ENCODE results near the gene MROH2B.

Gene MROH2B

DNA sequence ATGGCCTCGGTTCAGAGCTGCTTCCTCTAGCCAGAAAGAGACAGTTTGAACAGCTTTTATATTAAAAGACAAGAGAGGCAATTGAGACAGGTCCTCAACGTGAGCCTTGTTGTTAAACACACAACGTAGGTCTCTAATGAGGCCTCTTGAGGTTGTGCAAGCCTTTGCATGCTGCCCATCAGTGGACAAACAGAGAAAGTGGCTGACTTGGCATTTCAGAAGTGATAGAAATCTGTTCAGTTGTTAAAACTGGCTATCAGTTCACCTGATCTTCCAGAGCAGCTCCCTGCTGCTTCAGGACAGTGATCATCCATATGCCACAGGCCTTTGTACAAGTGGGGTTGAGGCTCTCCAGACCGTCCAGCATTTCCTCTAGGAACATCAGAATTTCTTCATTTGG lies 58.8 kb downstream of the MROH2B start:
- no peak for DNase-seq

DNA sequence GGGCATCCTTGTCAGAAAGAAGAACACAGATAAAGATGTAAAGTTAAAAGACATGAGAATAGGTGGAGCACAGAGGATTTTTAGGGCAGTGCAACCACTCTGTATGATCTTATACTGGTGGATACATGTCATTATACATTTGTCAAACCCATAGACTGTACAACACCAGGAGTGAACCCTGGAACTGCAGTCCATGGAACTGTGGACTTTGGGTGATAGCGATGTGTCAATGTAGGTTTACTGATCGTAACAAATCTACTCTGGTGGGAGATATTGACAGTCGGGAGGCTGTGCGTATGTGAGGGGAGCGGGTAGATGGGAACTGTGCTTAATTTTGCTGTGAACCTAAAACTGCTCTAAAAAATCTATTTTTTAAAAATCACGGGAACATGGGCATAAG lies 60.6 kb downstream of the MROH2B start:
- DNase-seq: no peak

DNA sequence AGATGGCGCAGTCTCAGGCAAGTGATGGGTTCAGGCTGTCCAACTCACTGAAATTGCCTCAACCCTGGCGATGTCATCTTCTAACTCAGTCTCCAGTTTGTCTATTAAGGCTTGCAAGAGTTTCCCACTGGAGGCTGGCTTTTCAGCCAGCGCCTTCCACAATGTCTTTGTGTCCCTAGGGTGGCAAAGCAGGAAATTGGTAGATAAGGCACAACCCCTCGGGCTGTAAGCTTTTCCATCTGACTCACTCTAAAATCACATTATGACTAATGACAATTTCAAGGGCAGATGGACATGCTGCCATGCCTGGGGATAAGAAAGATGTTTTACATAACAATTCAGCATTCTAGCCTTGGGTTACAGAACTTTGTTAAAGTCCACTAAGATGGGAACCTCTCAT lies 61.9 kb downstream of the MROH2B start:
- no peak for DNase-seq

DNA sequence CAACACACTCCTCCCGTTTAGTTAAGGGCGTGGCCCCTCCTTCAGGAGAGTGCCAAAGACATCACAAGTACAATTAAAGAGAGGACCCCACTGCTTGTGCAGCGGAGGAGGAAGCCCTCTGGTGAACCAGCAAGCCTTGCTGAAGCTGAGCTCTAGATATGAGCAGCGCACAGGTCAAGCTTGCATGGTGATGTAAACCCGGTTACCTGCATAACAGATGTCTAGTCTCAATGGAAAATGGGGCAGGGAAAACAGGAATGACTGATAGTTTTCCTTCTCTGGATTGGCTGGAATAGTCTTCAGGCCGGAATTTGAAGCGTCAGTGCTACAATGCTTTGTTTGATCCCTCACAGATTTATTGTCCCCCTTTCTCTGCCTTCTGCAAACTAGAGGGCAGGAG lies 66.2 kb downstream of the MROH2B start:
- DNase-seq: no peak

DNA sequence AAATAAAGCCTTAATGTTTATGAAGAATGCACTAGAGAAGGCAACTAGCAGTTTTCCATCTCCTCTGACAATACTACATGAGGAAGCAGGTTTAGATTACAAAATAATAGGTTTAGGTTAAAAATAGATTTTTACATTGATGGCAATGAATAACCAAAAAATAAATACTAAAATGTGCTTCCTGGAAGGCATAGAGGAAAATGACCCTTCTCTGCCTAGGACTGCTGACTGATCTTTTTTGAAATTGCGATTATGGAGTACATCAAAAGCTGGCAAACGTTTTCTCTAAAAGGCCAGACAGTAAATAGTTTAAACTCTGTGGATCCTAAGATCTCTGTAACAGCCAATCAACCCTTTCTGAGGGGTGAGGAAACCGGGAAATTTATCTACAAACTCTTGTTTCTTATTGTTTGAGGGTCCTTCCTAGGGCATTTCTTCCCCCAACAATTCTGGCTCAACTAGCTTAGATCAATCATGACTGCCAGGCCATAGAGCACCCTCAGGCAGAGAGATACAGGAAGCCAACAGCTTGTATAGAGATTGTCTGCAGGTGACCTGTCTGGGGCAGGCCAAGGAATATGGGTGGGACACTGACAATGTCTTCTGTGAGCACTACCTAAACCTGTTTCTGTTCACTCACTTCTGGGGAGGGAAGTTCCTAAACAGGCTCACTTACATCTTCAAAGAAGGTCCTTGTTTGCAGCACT lies 67.3 kb downstream of the MROH2B start:
- DNase-seq: no peak

DNA sequence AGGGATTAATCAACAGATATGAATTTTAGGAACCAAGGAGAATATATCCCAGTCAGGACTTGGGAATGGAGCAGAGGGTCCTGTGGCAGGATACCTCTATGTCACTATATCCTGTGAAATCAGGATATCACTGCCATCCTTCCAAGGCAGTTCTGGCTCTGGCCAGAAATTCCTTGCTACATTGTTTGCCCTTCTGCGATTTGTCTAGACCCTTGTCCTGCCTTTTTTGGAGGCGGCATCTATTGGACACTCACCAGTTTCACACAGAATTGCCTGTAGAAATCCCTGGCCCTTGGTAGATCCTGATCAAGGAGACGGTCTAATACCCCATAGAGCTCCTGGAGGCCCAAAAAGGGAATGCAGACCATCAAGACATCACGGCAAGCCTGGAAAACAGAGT lies 71.2 kb downstream of the MROH2B start:
- DNase-seq: no peak

DNA sequence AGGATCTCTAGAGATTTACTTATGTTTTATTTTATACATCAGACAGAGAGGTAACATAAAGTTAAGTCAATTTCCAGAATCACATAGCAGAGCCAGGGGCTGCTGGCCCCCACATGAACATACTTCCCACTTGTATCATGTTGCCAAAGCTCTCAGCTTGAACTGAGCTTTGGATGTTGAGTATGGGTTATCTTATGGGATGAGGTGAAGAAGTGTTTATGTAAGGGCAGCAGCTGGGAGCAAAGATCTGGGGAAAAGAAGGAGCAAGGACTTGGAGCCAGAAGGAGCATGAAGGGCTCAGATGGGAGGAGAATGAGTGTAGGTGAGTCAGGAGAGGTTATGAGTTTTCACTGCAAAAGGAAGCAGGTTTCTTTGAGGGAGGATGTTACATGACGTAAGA lies 72.0 kb downstream of the MROH2B start:
- no peak for DNase-seq

DNA sequence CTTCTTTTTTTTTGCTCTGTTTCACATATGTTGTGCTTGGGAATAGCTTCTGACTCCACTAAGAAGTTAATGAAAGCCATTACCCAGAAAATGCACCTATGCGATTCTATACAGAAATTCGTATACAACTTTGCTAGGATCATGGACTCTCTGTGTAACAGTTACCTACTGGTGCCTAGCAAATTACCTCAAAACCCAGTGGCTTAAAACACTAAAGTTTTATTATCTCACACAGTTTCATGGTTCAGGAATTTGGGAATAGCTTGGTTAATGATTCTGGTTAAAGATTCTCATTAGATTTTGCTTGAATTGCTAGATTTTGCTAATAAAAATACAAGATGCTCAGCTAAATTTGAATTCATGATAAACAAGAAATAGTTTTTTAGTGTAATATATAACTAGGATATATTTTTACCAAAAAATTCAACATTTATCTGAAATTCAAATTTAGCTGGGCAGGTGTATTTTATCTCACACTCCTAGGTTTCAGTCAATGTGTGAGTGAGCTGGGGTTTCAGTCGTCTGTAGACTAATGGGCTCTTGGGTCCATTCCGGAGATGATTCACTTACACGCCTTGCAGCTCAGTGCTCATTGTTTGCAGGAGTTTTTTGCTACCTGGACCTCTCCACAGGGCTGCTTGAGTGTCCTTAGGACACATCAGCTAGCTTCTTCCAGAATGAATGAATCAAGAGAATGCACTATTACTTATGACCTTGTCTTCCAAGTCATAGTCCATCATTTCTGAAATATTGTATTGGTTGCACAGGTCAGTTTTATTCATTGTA lies 75.1 kb downstream of the MROH2B start:
- no peak for DNase-seq

DNA sequence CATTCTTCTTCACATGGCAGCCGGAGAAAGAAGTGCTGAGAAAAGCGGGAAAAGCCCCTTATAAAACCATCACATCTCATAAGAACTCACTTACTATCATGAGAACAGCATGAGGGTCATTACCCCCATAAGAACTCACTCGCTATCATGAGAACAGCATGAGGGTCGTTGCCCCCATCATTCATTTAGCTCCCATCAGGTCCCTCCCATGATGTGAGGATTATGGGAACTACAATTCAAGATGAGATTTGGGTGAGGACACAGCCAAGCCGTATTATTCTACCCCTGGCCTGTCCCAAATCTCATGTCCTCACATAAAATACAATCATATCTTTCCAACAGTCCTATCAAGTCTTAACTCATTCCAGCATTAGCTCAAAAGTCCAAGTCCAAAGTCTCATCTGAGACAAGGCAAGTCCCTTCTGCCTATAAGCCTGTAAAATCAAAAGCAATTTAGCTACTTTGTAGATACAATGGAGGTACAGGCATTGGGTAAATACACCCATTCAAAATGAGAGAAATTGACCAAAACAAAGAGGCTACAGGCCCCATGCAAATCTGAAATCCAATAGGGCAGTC lies 79.1 kb downstream of the MROH2B start:
- no peak for DNase-seq

DNA sequence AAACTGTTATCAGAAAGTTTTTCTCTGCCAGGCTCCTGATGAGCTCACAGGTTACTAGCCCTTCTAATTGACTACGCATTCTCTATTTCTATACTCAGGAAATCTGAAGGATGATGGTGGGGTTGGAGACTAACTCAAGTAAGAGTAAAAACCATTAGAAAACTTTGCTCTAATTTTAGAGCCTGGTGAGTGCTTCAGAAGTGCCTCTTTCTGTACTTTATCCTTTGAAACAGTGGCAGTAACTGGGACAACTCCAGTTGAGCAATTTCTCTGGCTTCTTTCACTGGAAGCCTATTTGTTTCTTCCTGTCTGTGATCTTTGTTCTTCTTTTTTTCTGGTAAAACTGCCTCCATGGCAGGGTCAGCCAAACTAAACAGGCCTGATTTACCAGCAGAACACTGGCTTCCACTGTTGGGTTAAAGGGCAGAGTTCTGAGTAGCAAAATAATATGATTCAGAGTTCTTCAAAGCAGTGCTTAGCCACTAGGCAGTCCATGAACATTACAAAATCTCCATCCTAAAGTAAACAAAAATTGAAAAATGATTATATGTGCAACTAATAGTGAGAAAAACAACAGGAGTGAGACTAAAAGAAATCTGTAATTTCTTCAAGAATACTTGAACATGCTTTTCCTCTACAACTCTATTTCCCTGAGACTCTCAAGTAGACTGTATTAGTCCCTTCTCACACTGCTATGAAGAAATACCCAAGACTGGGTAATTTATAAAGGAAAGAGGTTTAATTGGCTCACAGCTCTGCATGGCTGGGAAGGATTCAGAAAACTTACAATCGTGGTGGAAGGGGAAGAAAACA lies 79.8 kb downstream of the MROH2B start:
- DNase-seq: no peak

DNA sequence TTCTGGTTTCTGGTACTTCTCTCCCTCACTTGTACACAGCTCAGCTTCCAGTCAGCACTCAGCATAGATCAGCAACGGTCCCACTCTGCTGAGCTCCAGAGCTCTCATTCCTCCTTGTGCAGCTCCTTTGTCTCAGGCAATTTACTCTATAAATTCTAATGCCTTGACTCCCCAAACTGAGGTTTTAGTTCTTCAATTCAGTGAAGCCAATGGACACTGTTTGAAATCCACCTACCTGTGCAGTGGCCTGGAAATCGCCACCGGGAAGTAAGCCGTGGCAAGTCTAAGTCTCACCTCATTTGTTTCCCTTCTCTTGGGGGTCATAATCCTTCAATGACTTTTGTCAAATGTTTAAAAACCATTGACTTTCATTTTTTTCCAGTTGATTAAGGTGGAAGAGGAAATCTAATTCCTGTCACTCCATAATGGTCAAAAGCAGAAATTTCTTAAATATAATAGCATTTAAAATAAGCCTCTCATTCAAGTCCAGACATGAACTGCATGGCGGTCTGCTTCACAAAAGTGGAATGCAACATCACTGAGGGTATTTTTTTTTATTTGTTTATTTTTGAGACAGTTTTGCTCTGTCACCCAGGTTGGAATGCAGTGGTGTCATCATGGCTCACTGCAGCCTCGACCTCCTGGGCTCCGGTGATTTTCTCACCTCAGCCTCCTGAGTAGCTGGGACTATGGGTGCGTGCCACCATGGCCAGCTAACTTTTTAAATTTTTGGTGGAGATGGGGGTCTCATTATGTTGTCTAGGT lies 82.2 kb downstream of the MROH2B start:
- no peak for DNase-seq

DNA sequence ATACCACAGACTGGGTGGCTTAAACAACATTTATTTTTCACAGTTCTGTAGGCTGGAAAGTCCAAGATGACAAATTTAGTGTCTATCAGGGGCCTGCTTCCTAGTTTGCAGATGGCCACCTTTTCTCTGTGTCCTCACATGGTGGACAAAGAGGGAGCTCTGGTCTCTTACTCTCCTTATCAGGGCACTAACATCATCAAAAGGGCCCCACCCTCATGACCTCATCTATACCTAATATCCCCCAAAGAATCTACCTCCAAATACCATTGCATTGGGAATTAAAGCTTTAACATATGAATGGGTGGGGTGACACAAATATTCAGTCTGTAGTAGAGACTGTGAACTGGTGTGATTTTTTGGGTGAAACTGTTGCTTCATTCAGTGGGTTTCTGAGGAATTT lies 83.8 kb downstream of the MROH2B start:
- no peak for DNase-seq

DNA sequence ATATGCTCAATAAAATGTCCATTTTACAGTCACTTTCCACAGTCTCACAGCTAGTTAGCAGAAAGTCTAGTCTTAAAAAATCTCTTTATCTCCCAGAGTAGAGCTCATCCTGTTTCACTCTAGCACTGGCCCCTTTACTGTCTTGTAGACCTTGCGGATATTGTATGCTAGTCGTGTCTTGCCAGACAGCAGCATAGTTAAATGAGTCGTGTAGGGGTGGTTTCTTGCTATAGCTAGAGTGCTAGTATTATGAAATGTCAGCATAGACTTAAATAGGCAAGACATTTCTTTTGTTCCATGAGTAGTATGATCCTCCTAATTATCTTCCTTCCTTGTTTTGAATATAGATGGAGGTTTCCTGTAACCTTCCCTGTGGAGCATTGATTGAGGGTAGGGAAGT lies 84.5 kb downstream of the MROH2B start:
- DNase-seq: no peak

DNA sequence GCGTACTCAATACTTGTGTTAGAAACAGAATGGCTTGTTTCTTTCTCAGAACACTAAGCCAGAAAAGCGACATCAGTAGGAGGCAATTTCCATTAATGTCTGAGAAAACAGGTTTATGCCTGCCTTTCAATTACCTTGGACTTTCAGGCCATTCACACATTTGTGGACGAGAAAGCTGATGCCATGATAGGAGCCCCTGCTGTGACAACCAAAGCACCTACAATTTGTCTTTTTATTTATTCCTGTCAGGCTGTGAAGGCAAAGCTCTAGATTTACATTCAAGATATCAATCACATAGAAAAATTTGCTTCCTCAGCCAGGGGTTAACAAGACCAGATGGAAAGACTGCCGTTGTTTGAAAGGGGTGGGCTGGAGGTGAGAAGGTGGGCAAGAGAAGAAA lies 85.6 kb downstream of the MROH2B start:
- no peak for DNase-seq

DNA sequence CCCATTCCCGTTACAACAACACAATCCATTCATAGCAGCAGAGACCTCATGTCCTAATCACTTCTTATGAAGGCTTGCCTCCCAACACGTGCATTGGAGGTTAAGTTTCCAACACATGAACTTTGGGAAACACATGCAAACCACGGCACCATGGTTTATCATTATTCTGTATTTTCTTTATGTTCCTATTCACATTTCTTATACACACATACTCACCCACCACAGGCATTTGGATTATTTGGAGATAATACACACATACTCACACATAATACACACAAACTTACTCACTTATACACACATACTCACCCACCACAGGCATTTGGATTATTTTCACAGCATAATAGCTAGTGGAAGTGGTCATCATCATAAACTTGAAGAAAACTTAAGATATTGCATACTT lies 86.3 kb downstream of the MROH2B start:
- DNase-seq: peak; percentile 19

DNA sequence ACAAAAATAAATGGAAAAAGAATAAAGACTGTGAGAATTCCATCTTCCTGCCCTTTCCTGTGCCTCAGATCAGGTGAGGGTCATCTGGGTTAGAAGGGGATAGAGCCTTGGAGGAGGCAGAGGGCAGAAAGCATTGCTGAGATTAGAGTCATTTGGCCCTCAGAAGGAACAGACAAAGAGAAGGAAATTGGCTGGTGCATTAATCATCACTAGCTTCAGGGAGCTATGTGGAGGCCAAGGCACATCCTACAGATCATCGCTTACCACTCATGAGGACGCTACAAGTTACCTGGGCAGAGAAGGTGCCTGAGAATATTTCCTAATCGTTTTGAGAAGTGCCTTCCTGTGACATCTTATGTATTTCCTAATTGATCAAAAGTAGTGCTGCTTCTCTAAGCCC lies 87.4 kb downstream of the MROH2B start:
- no peak for DNase-seq

DNA sequence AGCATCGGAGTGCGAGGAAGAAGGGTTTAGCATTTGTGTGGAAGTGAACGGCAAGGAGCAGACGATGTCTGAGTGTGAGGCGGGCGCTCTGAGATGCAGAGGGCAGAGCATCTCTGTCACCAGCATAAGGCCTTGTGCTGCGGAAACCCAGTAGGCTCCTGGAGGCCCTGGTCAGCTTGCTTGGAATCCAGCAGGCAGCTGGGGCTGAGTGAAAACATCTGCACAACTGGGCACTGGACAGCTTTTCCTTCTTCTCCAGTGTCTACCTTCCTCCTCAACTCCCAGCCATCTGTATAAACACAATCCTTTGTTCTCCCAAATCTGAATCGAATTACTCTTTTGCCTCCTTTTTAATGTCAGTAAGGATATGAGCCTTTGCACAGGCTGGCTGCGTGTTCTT lies 89.7 kb downstream of the MROH2B start:
- no peak for DNase-seq

DNA sequence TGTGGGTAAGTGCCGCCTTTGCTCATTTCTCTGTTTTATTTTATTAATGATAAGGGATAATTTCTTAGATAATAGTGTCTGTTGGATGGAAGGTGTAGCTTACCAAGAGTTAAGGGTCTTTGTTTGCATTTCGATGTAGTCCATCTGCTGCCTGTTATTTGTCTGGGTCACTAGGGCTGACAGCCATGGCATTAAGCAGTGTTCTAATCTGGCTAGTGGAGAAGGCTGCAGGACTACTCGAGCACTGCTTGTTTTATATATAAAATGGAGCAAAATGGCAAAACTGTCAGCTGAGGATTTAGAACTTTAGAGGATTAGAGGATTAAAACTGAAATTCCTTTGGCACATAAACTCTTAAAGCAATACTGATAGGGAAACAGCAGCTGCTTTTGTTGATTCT lies 94.3 kb downstream of the MROH2B start:
- no peak for DNase-seq

DNA sequence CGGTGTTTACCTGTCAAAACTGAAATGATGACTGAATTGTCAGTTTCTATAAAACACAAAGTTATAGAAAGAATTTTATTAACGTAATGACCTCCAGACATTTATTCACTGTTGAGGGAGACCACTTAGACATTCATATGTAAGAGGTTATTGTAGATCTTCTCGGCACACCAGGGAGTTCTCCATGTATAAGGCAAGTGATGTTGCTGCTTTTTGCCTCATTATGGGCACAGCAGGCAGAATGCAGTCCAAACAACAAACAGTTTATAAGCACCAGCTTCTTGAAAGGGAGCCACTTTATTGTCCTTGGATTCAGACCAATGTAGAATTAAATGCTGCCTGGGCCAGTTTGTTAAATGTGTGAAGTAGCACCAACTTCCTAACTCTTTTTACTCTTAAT lies 95.1 kb downstream of the MROH2B start:
- DNase-seq: no peak

DNA sequence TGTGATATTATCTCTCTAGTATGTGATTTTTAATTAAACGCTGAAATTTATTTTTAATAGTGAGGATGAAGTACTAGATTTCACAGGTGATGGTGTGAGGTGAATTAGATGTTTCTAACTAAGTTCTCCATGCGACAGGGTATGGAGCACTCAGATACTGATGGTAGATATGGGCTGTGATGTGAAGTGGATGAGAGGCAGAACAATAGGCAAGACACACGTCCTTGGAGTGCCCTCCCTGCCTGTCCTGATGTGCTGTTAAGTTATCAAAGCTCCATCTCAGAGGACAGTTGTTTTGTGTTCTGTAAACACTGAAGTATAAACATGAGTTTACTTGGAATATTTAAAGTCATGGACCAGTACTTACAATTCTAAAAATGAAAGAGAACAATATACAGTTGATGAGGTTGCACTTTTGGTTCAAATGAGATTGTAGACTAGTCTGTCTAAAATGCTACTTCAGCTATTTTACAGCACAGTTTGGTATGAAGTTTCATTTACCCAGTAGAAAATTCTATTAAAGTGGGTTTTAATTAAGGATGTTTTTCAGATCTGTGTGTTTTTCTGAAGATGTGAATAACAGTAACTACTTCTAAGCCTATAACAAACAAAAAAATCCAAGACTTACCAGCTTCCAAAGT lies 97.7 kb downstream of the MROH2B start:
- DNase-seq: no peak

DNA sequence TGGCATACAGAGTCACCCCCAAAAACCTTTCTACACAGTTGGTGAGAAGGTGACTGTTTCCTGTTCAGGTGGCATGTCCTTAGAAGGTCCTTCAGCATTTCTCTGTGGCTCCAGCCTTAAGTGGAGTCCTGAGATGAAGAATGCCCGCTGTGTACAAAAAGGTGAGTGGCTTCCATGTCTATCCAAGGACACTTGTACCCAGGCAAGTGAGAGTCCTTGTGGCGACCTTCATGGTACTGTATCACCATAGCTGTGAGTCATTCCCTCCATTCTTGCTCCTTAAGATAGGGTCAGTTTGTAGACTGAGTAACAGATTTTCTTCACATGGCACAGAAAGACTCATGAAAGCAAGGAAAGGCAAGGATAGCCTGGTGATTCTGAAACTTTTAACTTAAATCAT lies 98.7 kb downstream of the MROH2B start:
- DNase-seq: no peak

All from fibroblast of skin of right quadriceps (primary cell).